Activated T-helper 1 cell treated with anti-CD3 and anti-CD28 coated beads, Interleukin-2, amount 50 U/mL, for 16 hours (primary cell): ENCODE measurements around the gene SVBP.
"Not testable (repeated sequence)": the region's sequence is repeated elsewhere in the genome, so short reads cannot be mapped to it uniquely, and the experiment has no call there.

Experiments
- DNase-seq, 2 donors: peaks; one replicate each; pipeline ENCODE4 v3.0.0-alpha.2; 2020; ENCODE audit warnings: low read depth in 1 of 2, low spot score in 1 of 2

The SVBP gene, protein sequence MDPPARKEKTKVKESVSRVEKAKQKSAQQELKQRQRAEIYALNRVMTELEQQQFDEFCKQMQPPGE

DNA sequence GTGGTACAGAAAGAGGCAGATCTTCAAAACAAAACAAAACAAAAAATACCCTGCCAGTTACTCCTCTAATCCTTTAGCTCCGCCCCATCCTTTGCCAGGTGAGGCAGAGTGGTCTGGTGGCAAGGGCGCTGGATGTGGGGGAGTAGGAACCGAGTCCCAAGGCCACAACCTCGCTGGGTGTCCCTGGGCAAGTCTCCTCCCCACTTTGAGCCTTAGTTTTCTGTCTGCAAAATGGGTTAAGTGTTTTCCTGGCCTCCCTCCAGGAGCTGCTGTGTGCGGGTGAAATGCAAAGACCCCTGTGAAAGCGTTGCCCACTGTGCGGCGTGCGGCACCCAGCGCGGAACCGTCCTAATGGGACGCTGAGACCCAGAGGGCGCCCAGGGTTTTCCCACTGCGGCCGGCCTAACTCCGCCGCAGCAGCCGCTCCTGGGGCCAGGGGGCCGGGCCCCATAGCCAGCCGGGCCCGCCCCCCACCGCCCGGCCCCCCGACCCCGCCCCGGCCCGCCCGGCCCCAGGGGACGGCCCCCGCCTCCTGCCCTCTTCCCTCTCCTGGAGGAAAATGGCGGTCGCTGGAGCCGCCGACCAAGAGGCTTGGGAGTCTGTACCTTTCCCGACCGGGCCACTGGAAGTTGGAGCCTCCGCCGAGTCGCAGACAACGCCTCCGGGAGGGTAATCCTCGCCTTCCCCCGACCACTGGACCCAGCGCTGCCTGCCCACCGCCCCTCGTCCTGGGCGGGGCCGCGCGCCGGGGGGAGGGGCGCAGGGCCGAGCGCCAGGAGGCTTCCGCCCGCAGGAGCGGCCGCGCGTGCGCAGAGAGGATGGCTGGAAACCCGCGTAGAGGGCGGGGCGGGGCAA lies at the start of gene SVBP, which contains the start of gene ERMAP:
TSS of gene SVBP (minus strand) at position 813 of the 855 bp plus-strand sequence. CDS start 853 bp downstream, outside the sequence.
TSS of gene ERMAP (plus strand) at position 538 of the 855 bp plus-strand sequence. CDS start 13,327 bp downstream, outside the sequence.
- DNase-seq, result peak; percentile 91 to 95

DNA sequence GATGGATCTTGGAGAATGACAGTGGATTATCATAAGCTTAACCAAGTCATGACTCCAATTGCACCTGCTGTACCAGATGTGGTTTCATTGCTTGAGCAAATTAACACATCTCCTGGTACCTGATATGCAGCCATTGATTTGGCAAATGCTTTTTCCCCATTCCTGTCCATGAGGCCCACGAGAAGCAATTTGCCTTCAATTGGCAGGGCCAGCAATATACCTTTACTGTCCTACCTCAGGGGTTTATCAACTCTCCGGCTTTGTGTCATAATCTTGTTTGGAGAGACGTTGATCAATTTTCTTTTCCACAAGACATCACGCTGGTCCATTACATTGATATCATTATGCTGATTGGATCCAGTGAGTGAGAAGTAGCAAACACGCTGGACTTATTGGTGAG lies 49.4 kb upstream of the SVBP start:
- DNase-seq, result no peak

DNA sequence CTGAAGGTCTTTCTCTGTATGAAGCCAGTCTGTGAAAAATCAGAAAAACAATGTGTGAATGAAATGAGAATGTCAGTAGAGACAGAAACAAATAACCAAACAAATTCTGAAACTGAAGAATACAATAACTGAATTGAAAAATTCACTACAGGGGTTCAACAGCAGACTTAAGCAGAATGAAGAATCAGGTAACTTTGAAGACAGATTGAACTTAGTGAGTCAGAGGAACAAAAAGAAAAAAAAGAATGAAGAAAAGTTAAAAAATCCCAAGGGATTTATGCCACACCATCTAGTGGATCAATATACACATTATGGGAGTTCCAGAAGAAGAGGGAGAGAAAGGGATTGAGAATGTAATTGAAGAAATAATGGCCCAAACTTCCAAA lies 43.8 kb upstream of the SVBP start:
- DNase-seq, result no peak

DNA sequence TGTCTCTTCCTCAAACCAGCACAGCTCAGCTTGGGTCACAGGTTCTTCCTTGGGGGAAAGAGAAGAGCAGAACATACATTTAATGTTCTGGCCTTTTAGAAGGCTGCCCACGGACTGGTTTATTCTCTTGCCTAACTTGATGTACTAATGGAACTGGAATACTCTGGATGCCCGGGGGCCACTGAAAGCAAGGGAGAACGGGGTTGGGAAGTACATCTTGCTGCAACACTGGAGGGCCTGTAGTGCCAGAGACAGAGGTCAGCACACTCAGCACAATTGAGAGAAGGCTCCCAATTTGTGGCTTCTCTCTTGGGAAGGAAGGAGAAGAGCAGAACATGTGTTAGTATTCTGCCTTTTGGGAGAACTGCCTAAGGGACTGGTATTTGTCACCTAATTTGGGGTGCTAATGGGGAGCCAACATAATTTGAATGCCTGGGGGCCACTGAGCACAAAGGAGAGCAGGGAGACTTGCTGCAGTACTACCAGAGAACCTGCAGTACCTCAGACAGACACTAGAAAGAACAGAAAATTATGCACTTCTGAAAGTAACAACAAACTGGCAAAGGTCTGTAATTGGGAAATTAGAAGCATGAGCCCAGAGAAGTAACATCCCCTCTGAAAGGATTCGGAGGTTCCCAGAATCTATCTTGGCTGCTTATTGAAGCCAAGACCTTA lies 43.3 kb upstream of the SVBP start:
- no peak for DNase-seq

DNA sequence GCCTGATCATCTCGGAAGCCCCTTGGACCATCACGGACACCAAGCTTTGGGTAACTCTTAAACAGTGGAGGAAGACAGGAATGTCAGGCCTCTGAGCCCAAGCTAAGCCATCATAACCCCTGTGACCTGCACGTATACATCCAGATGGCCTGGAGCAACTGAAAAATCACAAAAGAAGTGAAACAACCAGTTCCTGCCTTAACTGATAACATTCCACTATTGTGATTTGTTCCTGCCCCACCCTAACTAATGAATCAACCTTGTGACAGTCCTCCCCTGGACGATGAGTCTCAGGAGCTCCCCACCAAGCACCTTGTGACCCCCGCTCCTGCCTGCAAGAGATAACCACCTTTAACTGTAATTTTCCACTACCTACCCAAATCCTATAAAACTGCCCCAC lies 42.2 kb upstream of the SVBP start:
- DNase-seq, result not testable (repeated sequence)

DNA sequence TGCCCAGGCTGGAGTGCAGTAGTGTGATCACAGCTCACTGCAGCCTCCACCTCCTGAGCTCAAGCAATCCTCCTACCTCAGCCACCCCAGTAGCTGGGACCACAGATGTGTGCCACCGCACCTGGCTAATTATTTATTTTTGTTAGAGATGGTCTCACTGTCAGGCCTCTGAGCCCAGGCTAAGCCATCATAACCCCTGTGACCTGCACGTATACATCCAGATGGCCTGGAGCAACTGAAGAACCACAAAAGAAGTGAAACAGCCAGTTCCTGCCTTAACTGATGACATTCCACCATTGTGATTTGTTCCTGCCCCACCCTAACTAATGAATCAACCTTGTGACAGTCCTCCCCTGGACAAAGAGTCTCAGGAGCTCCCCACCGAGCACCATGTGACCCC lies 39.4 kb upstream of the SVBP start:
- not testable (repeated sequence) for DNase-seq

DNA sequence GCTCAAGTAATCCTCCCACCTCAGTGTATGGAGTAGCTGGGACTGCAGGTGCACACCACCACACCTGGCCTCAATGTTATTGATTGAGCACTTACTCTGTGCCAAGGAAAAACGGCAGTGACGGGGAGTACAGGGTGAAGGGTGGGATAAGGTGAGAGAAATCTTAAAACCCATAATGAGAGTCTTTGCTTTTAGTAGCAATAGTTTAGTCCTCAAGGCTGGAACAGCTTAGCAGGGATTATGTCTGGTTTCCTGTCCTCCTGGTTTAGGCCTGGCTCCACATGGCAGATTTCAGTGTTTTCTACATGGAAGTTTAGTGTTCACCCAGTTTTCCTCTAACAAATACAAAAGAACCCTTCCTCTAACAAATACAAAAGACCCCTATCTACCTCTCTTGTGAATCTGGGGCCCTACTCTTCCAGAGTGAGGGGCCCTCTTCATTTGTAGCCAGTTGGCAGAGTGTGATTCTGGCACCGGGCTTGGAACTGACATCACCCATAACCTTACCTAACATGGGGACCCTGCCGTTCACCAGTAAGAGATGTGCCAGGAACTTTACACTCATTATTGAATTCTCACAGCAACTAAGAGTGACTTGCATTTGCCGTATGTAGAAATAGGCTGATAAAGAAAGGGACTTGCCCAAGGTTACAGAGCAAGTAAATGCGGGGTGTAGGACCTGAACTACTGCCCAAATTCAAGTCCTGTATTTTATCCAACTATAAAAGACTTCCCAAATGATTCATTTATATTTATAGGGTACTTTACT lies 36.1 kb upstream of the SVBP start:
- no peak for DNase-seq

DNA sequence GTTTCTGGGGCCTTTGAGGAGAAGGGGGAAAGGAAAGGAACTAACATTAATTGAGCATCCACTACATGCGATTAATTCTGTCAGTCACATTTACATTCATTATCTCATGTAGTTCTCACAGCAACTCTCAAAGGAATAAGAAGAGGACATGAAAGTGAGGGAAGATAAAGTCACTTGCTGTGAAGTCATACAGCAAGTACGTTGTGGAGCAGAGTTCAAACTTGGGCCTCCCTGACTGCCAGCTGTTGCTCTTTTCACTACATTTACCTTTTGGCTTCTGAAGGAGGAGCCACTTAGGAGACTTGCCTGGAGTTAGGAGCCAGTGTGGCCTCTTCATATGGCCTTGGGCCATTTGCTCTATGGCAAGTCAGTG lies 35.4 kb upstream of the SVBP start:
- DNase-seq, result no peak

DNA sequence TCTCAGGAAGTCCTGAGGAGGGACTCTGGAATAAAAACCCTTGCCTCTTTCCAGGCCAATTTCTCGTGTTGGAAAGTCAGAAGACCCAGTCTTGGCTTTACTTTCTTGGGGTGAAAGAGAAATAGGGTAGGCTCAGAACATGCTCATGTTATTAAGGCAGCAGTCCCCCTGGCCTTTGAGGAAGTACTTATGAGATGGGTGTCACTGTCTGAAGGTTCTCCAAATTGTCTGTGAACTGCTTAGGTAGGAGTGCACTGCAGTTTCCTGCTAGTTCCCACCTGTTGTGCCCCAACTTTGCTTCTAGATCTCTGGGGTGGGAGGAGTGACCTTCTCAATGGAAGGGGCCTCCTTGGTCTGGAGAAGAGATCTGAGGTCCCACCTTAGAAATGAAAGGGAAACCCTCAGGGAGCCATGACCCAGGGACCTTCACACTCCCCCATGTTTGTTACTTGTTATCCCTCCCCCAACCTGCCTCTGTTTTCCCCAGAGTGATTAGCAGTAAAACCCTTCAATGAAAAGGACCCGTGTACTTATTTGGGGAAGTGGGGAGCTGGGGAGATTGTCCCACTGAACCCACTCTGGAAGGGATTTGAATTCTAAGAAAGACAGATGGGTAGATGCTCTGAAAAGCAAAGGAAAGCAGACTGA lies 34.9 kb upstream of the SVBP start:
- DNase-seq, result no peak

DNA sequence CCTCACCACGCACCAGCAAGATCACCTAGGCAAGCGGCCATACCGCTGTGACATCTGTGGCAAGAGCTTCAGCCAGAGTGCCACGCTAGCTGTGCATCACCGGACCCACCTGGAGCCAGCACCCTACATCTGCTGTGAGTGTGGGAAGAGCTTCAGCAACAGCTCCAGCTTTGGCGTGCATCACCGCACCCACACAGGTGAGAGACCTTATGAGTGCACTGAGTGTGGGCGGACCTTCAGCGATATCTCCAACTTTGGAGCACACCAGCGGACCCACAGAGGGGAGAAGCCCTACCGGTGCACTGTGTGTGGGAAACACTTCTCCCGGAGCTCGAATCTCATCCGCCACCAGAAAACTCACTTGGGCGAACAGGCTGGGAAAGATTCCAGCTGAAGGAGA lies 34.2 kb upstream of the SVBP start:
- no peak for DNase-seq

DNA sequence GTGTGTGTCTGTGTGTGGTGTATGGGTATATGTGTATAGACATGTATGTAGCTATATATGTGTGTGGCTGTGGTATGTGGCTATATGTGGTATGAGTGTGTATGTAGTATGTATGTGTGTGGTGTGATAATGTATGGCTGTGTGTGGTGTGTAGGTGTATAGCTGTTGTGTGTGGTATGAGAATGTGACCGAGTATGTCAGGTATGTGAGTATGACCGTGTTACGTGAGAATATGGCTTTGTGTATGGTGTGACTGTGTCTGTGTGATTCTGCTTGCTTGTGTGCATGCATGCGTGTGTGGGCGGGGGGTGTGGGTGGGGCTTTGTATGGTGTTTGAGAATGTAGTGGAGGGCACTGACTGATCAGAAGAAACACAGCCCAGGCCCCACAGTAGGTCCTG lies 32.7 kb upstream of the SVBP start:
- no peak for DNase-seq

DNA sequence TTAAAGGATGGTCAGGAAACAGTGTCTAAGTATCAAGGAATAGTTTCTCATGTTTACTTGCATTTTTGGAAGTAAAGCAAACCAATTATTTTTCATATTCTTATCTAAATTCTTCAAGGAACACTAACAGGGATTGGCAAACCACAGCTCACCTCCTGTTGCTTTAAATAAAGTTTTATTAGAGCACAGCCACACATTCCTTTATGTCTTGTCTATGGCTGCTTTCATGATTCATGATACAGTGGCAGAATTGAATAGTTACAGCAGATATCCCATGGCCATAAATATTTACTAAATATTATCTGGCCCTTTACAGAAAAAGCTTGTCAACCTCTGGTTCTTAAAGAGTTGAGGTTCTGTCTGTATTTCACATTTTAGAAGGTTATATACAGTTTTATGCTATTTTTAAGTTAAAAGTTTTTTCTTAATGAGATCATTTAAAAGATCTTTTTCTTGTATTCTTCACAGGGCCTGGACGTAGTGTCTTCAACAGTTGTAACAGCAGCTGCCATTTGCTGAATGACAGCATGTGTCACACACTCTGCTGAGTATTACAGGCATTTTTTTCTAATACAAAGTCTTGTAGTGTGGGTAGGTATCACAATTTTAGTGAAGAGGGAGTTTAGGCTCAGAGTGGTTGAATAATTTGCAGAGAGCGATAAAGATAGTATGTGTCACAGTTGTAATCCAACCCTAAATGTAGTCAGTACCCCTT lies 31.8 kb upstream of the SVBP start:
- no peak for DNase-seq

DNA sequence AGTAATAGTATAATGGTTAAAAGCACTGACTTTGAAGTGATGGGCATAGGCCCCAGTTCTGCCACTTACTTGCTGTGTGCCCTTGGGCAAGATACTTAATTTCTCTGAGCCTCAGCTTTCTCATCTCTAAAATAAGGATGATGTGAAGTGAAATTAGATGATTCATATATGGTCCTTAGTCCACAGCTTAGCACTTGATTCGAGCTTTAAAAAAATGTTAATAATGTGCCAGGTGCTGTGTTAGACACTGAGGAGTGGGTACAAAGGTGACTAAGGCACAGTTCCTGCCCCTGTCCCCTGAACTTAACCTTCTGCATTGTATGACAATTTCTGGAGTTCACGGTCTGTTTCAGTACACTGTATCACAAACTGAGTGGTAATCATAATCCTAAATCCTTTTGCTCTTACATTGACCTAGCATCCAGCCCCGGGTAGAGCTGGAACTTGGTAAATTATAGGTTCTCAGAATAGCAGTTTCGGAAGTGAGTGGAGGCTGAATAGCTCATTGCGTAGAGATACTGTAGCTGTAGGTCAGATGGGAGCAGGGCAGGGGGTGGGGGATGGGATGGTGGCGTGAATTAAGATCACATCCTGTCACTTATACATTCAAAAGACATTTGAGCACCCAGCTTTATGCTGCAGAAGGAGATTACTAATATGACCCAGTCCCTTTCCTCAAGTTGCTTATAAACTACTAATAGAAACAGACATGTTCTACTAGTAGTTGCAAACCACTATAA lies 30.7 kb upstream of the SVBP start:
- no peak for DNase-seq

DNA sequence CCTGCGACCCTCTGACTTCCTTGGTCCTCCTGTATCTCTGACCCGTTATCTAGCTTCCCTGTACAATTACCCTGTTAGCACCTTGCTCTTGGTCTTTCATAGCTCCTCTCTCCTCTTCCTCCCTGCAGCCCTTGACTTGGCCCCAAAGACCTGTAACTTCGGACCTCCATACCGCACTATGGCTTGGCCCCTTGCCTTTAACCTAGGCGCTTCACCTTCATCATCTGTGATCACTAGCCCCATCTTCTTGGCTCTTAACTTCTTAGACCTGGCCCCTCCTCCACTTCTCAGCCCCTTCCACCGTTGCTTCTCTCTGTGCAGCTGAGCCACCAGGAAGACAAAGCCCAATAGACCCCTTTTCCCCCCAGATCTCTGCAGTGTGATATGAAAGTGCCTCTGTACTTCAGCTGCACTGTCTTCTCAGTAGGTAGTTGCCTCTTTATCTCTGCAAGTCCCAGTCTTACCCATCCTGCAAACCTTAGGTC lies 30.0 kb upstream of the SVBP start:
- no peak for DNase-seq

DNA sequence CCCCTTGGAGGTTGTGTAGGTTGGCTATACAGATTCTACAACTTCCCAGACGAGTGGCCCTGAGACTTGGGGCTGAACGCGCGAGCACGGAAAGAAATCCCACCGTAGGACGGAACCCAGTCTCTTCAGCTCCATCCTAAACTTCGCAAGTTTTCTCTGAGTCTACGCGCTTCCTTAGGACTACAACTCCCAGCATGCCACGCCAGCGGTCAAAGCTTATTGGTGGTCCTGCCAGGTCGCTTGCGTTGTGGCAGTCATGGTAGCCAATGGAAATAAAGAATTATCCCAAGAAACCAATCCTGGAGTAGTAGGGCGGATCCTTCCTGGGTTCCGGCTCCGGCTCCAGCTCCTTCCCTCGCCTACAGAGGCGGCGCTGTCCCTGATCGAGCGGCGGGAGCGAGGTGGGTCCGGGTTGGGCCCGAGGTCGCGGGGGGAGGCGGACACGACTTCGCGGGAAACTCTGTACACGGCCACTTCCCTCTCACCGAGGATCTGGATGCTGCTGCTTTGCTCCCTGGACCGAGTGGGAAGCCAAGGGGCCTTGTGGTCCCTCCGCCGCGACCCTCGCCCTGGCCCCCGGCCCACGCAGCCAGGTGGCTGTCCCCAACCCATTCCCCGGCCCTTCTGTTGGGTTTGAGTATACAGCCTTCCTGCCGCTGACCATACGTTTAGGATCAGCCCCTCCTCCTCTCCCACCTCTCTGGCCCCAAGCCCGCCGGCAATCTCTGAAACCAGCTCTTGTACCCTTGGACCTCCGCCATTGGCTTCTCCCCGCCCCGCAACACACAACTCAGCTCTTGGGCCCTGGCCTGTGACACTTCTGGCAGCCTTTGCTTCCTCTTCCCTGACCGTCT lies 29.3 kb upstream of the SVBP start, which contains the start of gene ZNF691:
TSS of gene ZNF691 (plus strand) at position 357 of the 854 bp plus-strand sequence. CDS start 3,046 bp downstream, outside the sequence.
- DNase-seq, result peak; percentile 73 to 80

DNA sequence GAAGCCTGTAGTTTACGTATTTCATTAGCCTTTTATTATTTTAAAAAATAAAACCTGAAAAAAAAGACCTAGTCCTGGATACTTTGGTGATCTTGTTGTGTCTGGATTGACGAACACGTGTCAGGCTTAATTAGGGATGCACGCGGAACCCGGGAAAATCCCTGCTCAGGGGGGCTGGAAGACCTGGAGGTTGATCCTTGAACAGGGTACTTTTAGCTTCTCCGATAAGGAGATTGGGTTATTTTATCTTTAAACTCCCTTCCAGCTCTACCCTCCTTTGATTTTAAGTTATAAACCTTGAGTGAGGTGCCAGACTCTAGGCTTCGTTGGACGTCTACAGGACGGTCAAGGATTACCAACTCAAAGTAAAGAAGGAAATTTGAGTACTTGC lies 28.7 kb upstream of the SVBP start:
- DNase-seq, result no peak

DNA sequence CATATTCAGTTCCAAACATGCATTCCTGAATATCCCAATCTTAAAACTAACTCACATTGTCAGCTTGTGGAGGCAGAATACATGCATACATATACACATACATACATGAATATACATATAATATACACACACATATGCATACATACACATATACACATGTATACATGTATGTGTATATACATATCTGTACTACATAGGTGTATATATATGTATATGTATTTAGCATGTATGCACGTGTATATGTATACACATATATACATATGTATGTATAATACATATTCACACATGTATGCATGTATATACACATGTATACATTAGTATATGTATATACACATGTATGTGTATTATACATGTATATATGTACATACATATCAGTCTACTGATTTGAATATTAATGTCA lies 28.0 kb upstream of the SVBP start:
- DNase-seq, result no peak

DNA sequence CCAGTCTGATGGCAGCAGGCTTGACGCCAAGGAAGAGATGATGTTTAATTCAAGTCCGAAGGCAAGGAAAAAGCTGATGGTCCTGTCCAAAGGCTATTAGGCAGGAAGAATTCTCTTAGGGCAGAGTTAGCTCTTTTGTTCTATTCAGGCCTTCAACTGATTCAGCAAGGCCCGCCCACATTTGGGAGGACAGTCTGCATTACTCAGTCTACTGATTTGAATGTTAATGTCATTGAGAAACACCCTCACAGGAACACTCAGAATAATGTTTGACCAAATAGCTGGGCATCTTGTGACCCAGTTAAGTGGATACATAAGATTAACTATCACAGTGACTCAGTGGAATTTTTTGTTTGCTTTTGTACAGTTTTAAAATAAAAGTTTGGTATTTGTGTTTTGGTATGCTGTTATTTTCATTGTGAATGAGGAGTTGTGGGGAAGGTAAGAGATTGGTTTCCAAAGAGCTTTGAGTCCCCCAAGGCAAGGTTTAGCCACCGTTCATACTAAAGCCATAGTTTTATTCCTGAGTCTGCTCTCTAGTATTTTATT lies 27.5 kb upstream of the SVBP start:
- no peak for DNase-seq
